IMR-90 (cell line): ENCODE results near the gene KNTC1. TPM values are rescaled to one million over a fixed set of nuclear protein-coding genes. Genes with fewer than 3 reads are reported as not detected.
"Not testable (repeated sequence)": the region's sequence is repeated elsewhere in the genome, so short reads cannot be mapped to it uniquely, and the experiment has no call there.

Experiments used
- ATAC-seq: fragments of 200-7000 bp; cut with Tn5 transposase; 2 replicates; pipeline ENCODE4 v1.9.1; 2020; ENCODE audit warnings: low read depth, mild to moderate bottlenecking, moderate library complexity
- BruUV-seq: library from RNA; stranded (reverse); fragments of 400-500 nt; replicated peaks from 2 replicates; lab custom pipeline; 2021; lab: Mats Ljungman, UMichigan
- CTCF ChIA-PET: fragments of 300-600 bp; formaldehyde crosslinking; extraction: SDS; loops from one replicate; lab custom pipeline; 2021; ENCODE audit warnings: antibody characterized with exemption; lab: Yijun Ruan, JAX
- POLR2A ChIA-PET: fragments of 300-600 bp; sonication (Branson Sonifier 250); formaldehyde crosslinking; loops from one replicate; lab custom pipeline; 2022; ENCODE audit warnings: antibody characterized with exemption; ENCODE audit not compliant: unreplicated experiment; lab: Charles Lee
- DNase-seq: peaks from one replicate; pipeline ENCODE4 v3.0.0; 2013
- H2AFZ ChIP-seq: replicated peaks from 2 replicates; pipeline ENCODE3; 2013; ENCODE audit warnings: low read length, mild to moderate bottlenecking; ENCODE audit not compliant: poor library complexity
- H2AK5ac ChIP-seq: 2 replicates; pipeline ENCODE4 v1.6.1; 2013; ENCODE audit warnings: low read depth, low read length, inconsistent platforms
- H2AK9ac ChIP-seq: replicated peaks from 2 replicates; pipeline ENCODE3; 2013; ENCODE audit warnings: mild to moderate bottlenecking, low read depth, low read length, moderate library complexity; ENCODE audit not compliant: poor library complexity
- H2BK120ac ChIP-seq: 2 replicates; pipeline ENCODE4 v1.6.1; 2013; ENCODE audit warnings: low read depth, low read length, inconsistent platforms
- H2BK15ac ChIP-seq: 3 replicates; pipeline ENCODE4 v1.6.1; 2013; ENCODE audit warnings: low read depth, low read length, inconsistent platforms
- H2BK20ac ChIP-seq: 2 replicates; pipeline ENCODE4 v1.6.1; 2013; ENCODE audit warnings: low read depth, mild to moderate bottlenecking, inconsistent platforms, low read length, moderate library complexity
- H2BK5ac ChIP-seq: 2 replicates; pipeline ENCODE4 v1.6.1; 2013; ENCODE audit warnings: mild to moderate bottlenecking, low read depth, low read length, inconsistent platforms; ENCODE audit not compliant: poor library complexity, severe bottlenecking
- H3K14ac ChIP-seq: replicated peaks from 2 replicates; pipeline ENCODE4 v1.6.1; 2013; ENCODE audit warnings: low read depth, low read length, inconsistent platforms
- H3K18ac ChIP-seq: 2 replicates; pipeline ENCODE4 v1.6.1; 2013; ENCODE audit warnings: low read depth, low read length, control low read depth
- H3K23ac ChIP-seq: 2 replicates; pipeline ENCODE4 v1.6.1; 2013; ENCODE audit warnings: low read depth, low read length, inconsistent platforms
- H3K27ac ChIP-seq: 2 replicates; pipeline ENCODE4 v1.5.1; 2013; ENCODE audit warnings: mild to moderate bottlenecking, control low read depth, low read length; ENCODE audit not compliant: insufficient read depth
- H3K27me3 ChIP-seq: 2 replicates; pipeline ENCODE4 v1.6.1; 2013; ENCODE audit warnings: low read length; ENCODE audit not compliant: control insufficient read depth, insufficient read depth
- H3K36me3 ChIP-seq: 2 replicates; pipeline ENCODE4 v1.6.1; 2013; ENCODE audit warnings: low read length, mixed read lengths; ENCODE audit not compliant: control insufficient read depth, insufficient read depth
- H3K4ac ChIP-seq: 2 replicates; pipeline ENCODE4 v1.6.1; 2013; ENCODE audit warnings: low read depth, low read length, inconsistent platforms
- H3K4me1 ChIP-seq: 2 replicates; pipeline ENCODE4 v1.6.1; 2013; ENCODE audit warnings: low read length, mixed read lengths; ENCODE audit not compliant: control insufficient read depth, insufficient read depth
- H3K4me2 ChIP-seq: 2 replicates; pipeline ENCODE4 v1.6.1; 2013; ENCODE audit warnings: low read depth, mild to moderate bottlenecking, control low read depth, low read length, moderate library complexity
- H3K4me3 ChIP-seq: 2 replicates; pipeline ENCODE4 v1.5.1; 2013; ENCODE audit warnings: low read depth, mild to moderate bottlenecking, control low read depth, low read length, moderate library complexity; ENCODE audit not compliant: insufficient read depth
- H3K56ac ChIP-seq: 2 replicates; pipeline ENCODE4 v1.6.1; 2013; ENCODE audit warnings: low read length, inconsistent platforms; ENCODE audit not compliant: insufficient read depth; ENCODE audit errors: extremely low read depth
- H3K79me1 ChIP-seq, 2 experiments: 2 replicates each; pipeline ENCODE4 v1.6.1; 2013; ENCODE audit warnings: low read length in 2 of 2, inconsistent platforms in 1 of 2, low read depth in 1 of 2
- H3K9ac ChIP-seq: 2 replicates; pipeline ENCODE4 v1.6.1; 2013; ENCODE audit warnings: low read depth, low read length, control low read depth
- H3K9me1 ChIP-seq: 2 replicates; pipeline ENCODE4 v1.6.1; 2013; ENCODE audit warnings: low read length, inconsistent platforms; ENCODE audit not compliant: insufficient read depth
- H3K9me3 ChIP-seq: 2 replicates; pipeline ENCODE4 v1.6.1; 2013; ENCODE audit warnings: low read length; ENCODE audit not compliant: control insufficient read depth, insufficient read depth
- H4K20me1 ChIP-seq: 2 replicates; pipeline ENCODE4 v1.6.1; 2013; ENCODE audit warnings: low read length, inconsistent platforms; ENCODE audit not compliant: insufficient read depth
- H4K5ac ChIP-seq: 2 replicates; pipeline ENCODE4 v1.6.1; 2013; ENCODE audit warnings: mild to moderate bottlenecking, low read depth, low read length, control low read depth
- H4K8ac ChIP-seq, 2 experiments: 2 replicates each; pipeline ENCODE4 v1.6.1; 2013; ENCODE audit warnings: low read depth in 2 of 2, low read length in 2 of 2, control low read depth in 1 of 2, inconsistent platforms in 1 of 2
- H4K91ac ChIP-seq: 2 replicates; pipeline ENCODE4 v1.6.1; 2013; ENCODE audit warnings: low read depth, low read length, inconsistent platforms; ENCODE audit not compliant: insufficient read depth
- BHLHE40 ChIP-seq: fragments of 150-350 bp; IDR thresholded peaks from 2 replicates; pipeline ENCODE4 v1.6.1; 2016; ENCODE audit warnings: mild to moderate bottlenecking, low read depth, low read length
- FOS ChIP-seq: fragments of 150-350 bp; IDR thresholded peaks from 2 replicates; pipeline ENCODE4 v1.6.1; 2016; ENCODE audit warnings: low read depth, low read length
- RAD21 ChIP-seq: IDR thresholded peaks from 2 replicates; pipeline ENCODE4 v1.6.1; 2012; ENCODE audit warnings: low read length, improper control_type of control experiment
- RCOR1 ChIP-seq: IDR thresholded peaks from 2 replicates; pipeline ENCODE4 v1.6.1; 2012; ENCODE audit warnings: mild to moderate bottlenecking, low read length, improper control_type of control experiment; ENCODE audit not compliant: insufficient replicate concordance
- SMC3 ChIP-seq: fragments of 150-350 bp; IDR thresholded peaks from 2 replicates; pipeline ENCODE4 v1.6.1; 2016; ENCODE audit warnings: low read depth, mild to moderate bottlenecking, antibody characterized with exemption, low read length, moderate library complexity
- WGBS, 2 experiments: methylation state at CpG; one replicate each; pipeline versions ENCODE4 v1.1.5 to v1.1.7; 2013; ENCODE audit warnings: missing lambda C conversion rate in 2 of 2; ENCODE audit not compliant: insufficient read length in 1 of 2; ENCODE audit errors: extremely low coverage in 2 of 2; 5-methylcytosine and 5-hydroxymethylcytosine counted together
- dilution Hi-C: fragments of 300-500 bp; cut with HindIII; formaldehyde crosslinking; loops from one replicate; pipeline ENCODE4 v1.14.3; 2018; ENCODE audit warnings: low sequenced_read_pairs; ENCODE audit not compliant: unreplicated experiment
- in situ Hi-C: fragments of 300-500 bp; cut with MboI; formaldehyde crosslinking; loops from 3 replicates; pipeline ENCODE4 v1.14.3; 2019; ENCODE audit warnings: low sequenced_read_pairs, inconsistent platforms, mixed read lengths
- intact Hi-C: fragments of 100-400 bp; cut with micrococcal nuclease; formaldehyde crosslinking; loops from 2 replicates; pipeline ENCODE4 v1.10.0; 2022
- polyA plus RNA-seq, 3 experiments: library from polyadenylated mRNA; depleted of rRNA; stranded (reverse); fragments of >200 nt; gene quantifications; 2 replicates each; pipeline ENCODE4 v1.2.3, GENCODE V29; 2012; ENCODE audit warnings: low replicate concordance in 1 of 3
- total RNA-seq: library from RNA; depleted of rRNA; stranded (reverse); fragments of >200 nt; gene quantifications from 2 replicates; pipeline ENCODE4 v1.2.3, GENCODE V29; 2012

KNTC1 gene
- total and polyA plus RNA-seq, 2 of the 4 experiments (the other 2 are of a cell fraction): 16.6 to 23.7 TPM

DNA sequence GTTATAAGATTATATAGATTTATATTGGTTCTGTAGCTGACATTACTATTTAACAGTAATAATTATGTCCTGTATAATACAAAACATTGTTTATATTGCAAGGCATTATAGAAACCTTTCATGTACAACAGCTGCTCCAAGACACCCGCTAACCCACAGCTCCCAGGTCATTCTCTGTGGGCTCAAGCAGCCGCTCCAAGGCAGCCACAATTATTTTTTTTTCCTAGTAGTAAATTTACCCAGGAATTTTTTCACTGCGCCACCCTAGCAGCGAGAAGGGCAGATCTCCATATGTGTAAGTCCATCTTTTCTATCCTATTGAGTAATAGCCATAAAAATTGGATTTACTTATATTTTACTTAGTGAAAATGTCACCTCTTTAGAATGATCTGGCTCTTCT lies 36.3 kb downstream of the KNTC1 start:
- Histone ChIP-seq H3K23ac (no peak overlapping the region), H3K79me1 (peaks cover 0 to 2% of the 10 kb centered on the region in 2 experiments; a peak in 1 of 4 replicates), H2AFZ (no peak overlapping the region), H4K91ac (no peak overlapping the region), H2AK5ac (no peak overlapping the region), H3K27me3 (no peaks in the 10 kb centered on the region), H3K27ac (no peak overlapping the region), H2BK120ac (no peak overlapping the region), H3K4me1 (no peaks in the 10 kb centered on the region), H3K18ac (no peak overlapping the region), H2BK15ac (no peak overlapping the region), H4K20me1 (no peaks in the 10 kb centered on the region), H3K4ac (no peak overlapping the region), H3K14ac (no peak overlapping the region), H2BK20ac (no peak overlapping the region), H3K9me3 (no peaks in the 10 kb centered on the region), H3K36me3 (peaks cover 2% of the 10 kb centered on the region), H3K4me2 (no peak overlapping the region), H2AK9ac (no peak overlapping the region), H3K56ac (no peak overlapping the region), H4K8ac (no peak overlapping the region), H2BK5ac (no peak overlapping the region), H3K4me3 (no peak overlapping the region), H3K9me1 (no peaks in the 10 kb centered on the region), H3K9ac (no peak overlapping the region), H4K5ac (no peak overlapping the region)
- in situ Hi-C loops (no loop called here), intact Hi-C loops (no loop called here), dilution Hi-C loops (no loop called here)
- ChIA-PET CTCF (interaction anchor here (0.6 kb wide), 1 partner anchor 687 kb away, joined by 3 read pairs; no protein-coding TSS in a partner anchor), POLR2A (no interaction called here)
- ATAC-seq (no peak), DNase-seq (no peak)
- no TSS peak for BruUV-seq
- WGBS, 2 experiments: no CpG with 5 or more reads among the region's 4 CpGs
- no peak for TF ChIP-seq FOS
- TF ChIP-seq RAD21: no peak
- no peak for TF ChIP-seq BHLHE40
- no peak for TF ChIP-seq RCOR1
- TF ChIP-seq SMC3: no peak

DNA sequence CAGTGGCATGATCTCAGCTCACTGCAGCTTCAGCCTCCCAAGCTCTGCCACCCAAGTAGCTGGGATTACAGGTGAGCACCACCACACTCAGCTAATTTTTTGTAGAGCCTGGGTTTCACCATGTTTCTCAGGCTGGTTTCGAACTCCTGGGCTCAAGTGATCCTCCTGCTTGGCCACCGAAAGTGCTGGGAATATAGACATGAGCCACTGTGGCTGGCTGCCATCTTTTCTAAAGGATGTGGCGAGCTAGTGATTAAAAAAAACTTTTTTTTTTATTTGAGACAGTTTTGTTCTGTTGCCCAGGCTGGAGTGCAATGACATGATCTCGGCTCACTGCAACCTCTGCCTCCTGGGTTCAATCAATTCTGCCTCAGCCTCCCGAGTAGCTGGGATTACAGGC lies 39.8 kb downstream of the KNTC1 start:
- H4K8ac ChIP-seq, H2AK5ac ChIP-seq, H3K9me3 ChIP-seq, ATAC-seq, H3K4me2 ChIP-seq, in situ Hi-C loops, H3K9ac ChIP-seq, H3K79me1 ChIP-seq, H3K4me3 ChIP-seq, CTCF ChIA-PET, POLR2A ChIA-PET, H3K23ac ChIP-seq, H3K27me3 ChIP-seq, H3K27ac ChIP-seq, H2AFZ ChIP-seq, H3K36me3 ChIP-seq, H2BK15ac ChIP-seq, H4K91ac ChIP-seq, BruUV-seq, H3K4me1 ChIP-seq, H3K14ac ChIP-seq, H4K5ac ChIP-seq, DNase-seq, H2BK5ac ChIP-seq, H2BK120ac ChIP-seq, H3K4ac ChIP-seq, intact Hi-C loops, H4K20me1 ChIP-seq, H2BK20ac ChIP-seq, H3K9me1 ChIP-seq, H3K56ac ChIP-seq, H3K18ac ChIP-seq, dilution Hi-C loops, H2AK9ac ChIP-seq: not testable (repeated sequence)
- WGBS, 2 experiments: 80% methylated on average over 1 of the region's 5 CpGs; no CpG with 5 or more reads in 1 of the 2 experiments
